ENCODE measurements around the gene TYMP. TPM values are rescaled to one million over a fixed set of nuclear protein-coding genes. Genes with fewer than 3 reads are reported as not detected.

TYMP gene
- total and polyA plus RNA-seq, 3 experiments from 2014 or later, result 17.5 to 93.6 (median 86.1) TPM

DNA sequence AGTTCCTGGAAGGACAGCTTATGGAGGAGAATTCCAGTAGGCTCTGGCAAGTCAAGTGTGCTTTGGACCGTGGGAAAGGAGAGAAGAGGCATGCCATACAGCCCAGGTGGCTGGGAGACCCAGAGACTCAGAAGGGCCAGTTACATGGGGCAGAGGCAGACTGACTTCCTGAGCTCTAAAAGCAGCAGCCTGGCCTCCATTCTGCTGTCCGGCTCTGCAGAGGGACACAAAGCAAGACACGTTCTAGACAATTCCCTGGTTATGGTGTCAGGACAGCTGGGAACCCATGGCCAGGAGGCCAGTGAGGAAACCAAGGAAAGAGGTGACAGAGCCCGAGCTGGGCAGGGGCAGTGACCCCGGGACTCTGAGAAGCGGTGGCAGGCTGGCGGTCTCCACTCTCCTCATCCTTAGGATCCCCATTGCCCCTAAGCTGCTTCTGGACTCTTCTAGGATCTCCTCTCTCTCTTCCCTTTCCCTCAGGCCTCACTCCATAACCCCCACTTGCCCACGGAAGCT is 45.7 kb upstream of the TYMP start:
- Histone ChIP-seq H3K36me3 (ENCODE audit: insufficient read depth, low read length) (peaks cover 5% of the 10 kb centered on the region), H3K4me1 (ENCODE audit: insufficient read depth, low read length) (no peaks in the 10 kb centered on the region), H3K27ac (ENCODE audit: low read depth, low read length) (no peak overlapping the region), H3K9me3 (ENCODE audit: low read length) (no peaks in the 10 kb centered on the region), H3K27me3 (ENCODE audit: insufficient read depth, low read length, poor library complexity, severe bottlenecking) (no peaks in the 10 kb centered on the region), H3K4me3 (ENCODE audit: low read length) (no peak overlapping the region)
- CTCF ChIA-PET, result interaction anchor here (0.9 to 2.4 kb wide), 3 partner anchors 12 to 50 kb away, joined by 4 to 6 read pairs (median 5); partner anchors contain the start of gene SCO2
- Mint-ChIP-seq H3K36me3 (peaks cover 0 to 50% (median 2%) of the 10 kb centered on the region in 3 donors), H3K27me3 (no peaks in the 10 kb centered on the region), H3K4me1 (peaks cover 8 to 18% (median 12%) of the 10 kb centered on the region in 3 donors), H3K9me3 (no peaks in the 10 kb centered on the region), H3K4me3 (no peak overlapping the region), H3K27ac (peak overlapping the region in 1 of 8 donors; percentile 64)
- DNase-seq, result no peak
- POLR2A ChIA-PET, result no interaction called here

DNA sequence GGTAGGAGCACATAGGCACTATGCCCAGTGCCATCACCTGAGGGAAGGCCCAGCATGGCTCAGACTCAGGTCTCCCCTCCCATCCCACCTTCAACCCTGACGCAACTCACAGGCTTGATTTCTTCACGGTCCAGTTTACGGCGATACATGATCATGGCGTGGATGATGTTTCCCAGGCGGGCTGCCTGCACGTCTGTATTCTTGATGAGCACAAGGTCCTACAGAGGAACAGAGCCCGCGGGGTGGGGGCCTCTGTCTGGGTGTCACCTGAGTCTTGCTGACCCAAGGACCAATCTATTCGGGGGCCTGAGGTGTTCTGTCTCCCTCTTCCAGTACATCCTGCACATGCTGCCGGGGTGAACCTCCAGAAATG is 44.6 kb upstream of the TYMP start:
- no peak for DNase-seq
- H3K9me3 Mint-ChIP-seq, result no peaks in the 10 kb centered on the region
- Histone ChIP-seq H3K27ac (ENCODE audit: low read depth, low read length) (no peak overlapping the region), H3K36me3 (ENCODE audit: insufficient read depth, low read length) (peaks cover 6% of the 10 kb centered on the region), H3K27me3 (ENCODE audit: insufficient read depth, low read length, poor library complexity, severe bottlenecking) (no peaks in the 10 kb centered on the region), H3K4me3 (ENCODE audit: low read length) (no peak overlapping the region), H3K4me1 (ENCODE audit: insufficient read depth, low read length) (no peaks in the 10 kb centered on the region), H3K9me3 (ENCODE audit: low read length) (no peaks in the 10 kb centered on the region)
- peak overlapping the region in 1 of 7 donors; percentile 42 for H3K4me3 Mint-ChIP-seq
- ChIA-PET CTCF (no interaction called here), POLR2A (no interaction called here)
- H3K27me3 Mint-ChIP-seq, result no peaks in the 10 kb centered on the region
- H3K27ac Mint-ChIP-seq, result no peak overlapping the region
- H3K4me1 Mint-ChIP-seq, result peaks cover 5 to 13% (median 5%) of the 10 kb centered on the region in 3 donors
- peaks cover 0 to 51% (median 3%) of the 10 kb centered on the region in 3 donors for H3K36me3 Mint-ChIP-seq

GRCh38 chr22:50573491-50574382 is 43.9 kb upstream of the TYMP start:
- peaks cover 0 to 57% (median 3%) of the 10 kb centered on the region in 3 donors for H3K36me3 Mint-ChIP-seq
- POLR2A ChIA-PET, result no interaction called here
- Histone ChIP-seq H3K4me1 (ENCODE audit: insufficient read depth, low read length) (no peaks in the 10 kb centered on the region), H3K27me3 (ENCODE audit: insufficient read depth, low read length, poor library complexity, severe bottlenecking) (no peaks in the 10 kb centered on the region), H3K27ac (ENCODE audit: low read depth, low read length) (no peak overlapping the region), H3K4me3 (ENCODE audit: low read length) (no peak overlapping the region), H3K9me3 (ENCODE audit: low read length) (no peaks in the 10 kb centered on the region), H3K36me3 (ENCODE audit: insufficient read depth, low read length) (peaks cover 8% of the 10 kb centered on the region)
- peaks cover 5 to 13% (median 5%) of the 10 kb centered on the region in 3 donors for H3K4me1 Mint-ChIP-seq
- CTCF ChIA-PET, result no interaction called here
- H3K9me3 Mint-ChIP-seq, result no peaks in the 10 kb centered on the region
- peak overlapping the region in 1 of 7 donors; percentile 42 for H3K4me3 Mint-ChIP-seq
- no peak overlapping the region for H3K27ac Mint-ChIP-seq
- no peaks in the 10 kb centered on the region for H3K27me3 Mint-ChIP-seq
- no peak for DNase-seq

DNA sequence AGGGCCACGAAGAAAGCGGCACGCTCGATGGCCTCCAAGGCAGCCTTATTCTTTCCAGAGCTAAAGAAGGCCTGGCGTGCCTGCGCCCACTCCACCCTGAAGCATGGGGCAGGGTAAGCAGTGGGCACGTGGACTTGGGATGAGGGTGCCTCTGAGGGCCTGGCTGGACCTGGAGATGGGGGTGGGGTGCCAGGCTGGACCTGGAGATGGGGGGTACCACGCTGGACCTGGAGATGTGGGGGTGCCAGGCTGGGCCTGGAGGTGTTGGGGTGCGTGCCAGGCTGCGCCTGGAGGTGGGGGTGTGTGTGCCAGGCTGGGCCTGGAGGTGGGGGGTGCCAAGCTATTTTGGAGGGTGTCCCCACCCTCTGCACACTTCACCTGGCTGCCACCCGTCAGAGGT is 43.2 kb upstream of the TYMP start:
- H3K36me3 ChIP-seq (ENCODE audit: insufficient read depth, low read length), result peaks cover 8% of the 10 kb centered on the region
- H3K4me3 ChIP-seq (ENCODE audit: low read length), result no peak overlapping the region
- H3K4me1 ChIP-seq (ENCODE audit: insufficient read depth, low read length), result no peaks in the 10 kb centered on the region
- no peak for DNase-seq
- Mint-ChIP-seq H3K4me1 (peaks cover 5 to 13% (median 5%) of the 10 kb centered on the region in 3 donors), H3K4me3 (no peak overlapping the region), H3K27me3 (no peaks in the 10 kb centered on the region), H3K36me3 (peaks cover 0 to 59% (median 3%) of the 10 kb centered on the region in 3 donors), H3K27ac (no peak overlapping the region), H3K9me3 (no peaks in the 10 kb centered on the region)
- CTCF ChIA-PET, result interaction anchor here (2.0 kb wide), 1 partner anchor 10 kb away, joined by 12 read pairs; the partner anchor contains the start of gene SYCE3
- no peaks in the 10 kb centered on the region for H3K27me3 ChIP-seq (ENCODE audit: insufficient read depth, low read length, poor library complexity, severe bottlenecking)
- H3K9me3 ChIP-seq (ENCODE audit: low read length), result no peaks in the 10 kb centered on the region
- POLR2A ChIA-PET, result interaction anchor here (0.9 kb wide), 1 partner anchor 17 kb away, joined by 3 read pairs; no protein-coding TSS in a partner anchor
- H3K27ac ChIP-seq (ENCODE audit: low read depth, low read length), result no peak overlapping the region

DNA sequence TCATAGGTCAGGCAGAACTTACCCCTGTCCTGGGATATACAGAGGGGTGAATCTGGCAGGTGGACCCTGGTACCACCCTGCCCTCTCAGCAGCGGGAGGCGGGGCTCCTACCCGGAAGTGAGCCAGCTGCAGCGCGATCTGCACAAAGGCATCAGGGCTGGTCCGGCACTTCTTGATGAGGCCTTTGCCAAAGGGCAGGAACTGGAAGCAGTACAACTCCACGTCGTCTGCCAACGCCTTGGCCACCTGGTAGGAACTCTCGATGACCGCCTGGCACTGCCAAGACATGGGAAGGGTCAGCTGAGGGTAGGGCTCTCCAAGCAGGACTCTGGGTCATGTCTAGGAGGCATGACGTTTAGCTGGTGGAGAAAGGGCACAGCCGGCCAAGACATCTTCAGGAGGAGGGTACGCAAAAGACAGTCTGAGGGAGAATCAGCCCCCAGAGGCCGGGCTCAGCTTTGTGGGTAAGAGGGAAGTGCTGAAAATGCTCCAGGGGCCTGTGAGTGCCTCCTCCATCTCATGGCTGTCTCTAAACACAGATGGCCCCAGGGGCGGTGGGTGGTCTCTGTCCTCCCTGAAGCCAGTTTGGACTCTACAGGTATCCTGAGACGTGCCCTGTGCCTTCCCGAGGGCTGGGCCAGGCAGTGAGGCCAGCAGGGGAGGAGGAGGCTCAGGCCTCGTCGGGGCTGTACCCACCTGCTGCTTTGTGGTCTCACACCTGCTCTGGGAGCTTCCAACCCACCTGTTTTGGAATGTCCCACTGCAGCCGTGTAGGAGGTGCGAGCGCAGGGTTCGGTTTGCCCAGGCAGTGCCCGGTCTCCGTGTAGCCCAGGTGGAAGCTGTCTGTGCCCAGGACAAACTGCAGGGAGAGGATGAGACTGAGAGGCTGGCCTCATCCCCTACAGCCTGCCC is 41.7 kb upstream of the TYMP start:
- peaks cover 8% of the 10 kb centered on the region for H3K36me3 ChIP-seq (ENCODE audit: insufficient read depth, low read length)
- H3K4me3 ChIP-seq (ENCODE audit: low read length), result no peak overlapping the region
- Mint-ChIP-seq H3K4me1 (peaks cover 0 to 3% (median 0%) of the 10 kb centered on the region in 3 donors), H3K4me3 (no peak overlapping the region), H3K9me3 (no peaks in the 10 kb centered on the region), H3K27me3 (peaks cover 0 to 1% of the 10 kb centered on the region in 2 donors), H3K36me3 (peaks cover 0 to 58% (median 3%) of the 10 kb centered on the region in 3 donors), H3K27ac (peak overlapping the region in 1 of 8 donors; percentile 65)
- H3K27ac ChIP-seq (ENCODE audit: low read depth, low read length), result no peak overlapping the region
- CTCF ChIA-PET, result interaction anchor here (0.9 to 2.0 kb wide), 2 partner anchors 8 to 50 kb away, joined by 3 to 12 read pairs; partner anchors contain the start of gene SYCE3
- POLR2A ChIA-PET, result no interaction called here
- H3K4me1 ChIP-seq (ENCODE audit: insufficient read depth, low read length), result no peaks in the 10 kb centered on the region
- no peak for DNase-seq
- H3K9me3 ChIP-seq (ENCODE audit: low read length), result no peaks in the 10 kb centered on the region
- H3K27me3 ChIP-seq (ENCODE audit: insufficient read depth, low read length, poor library complexity, severe bottlenecking), result no peaks in the 10 kb centered on the region

GRCh38 chr22:50570861-50571260 is 41.0 kb upstream of the TYMP start:
- Histone ChIP-seq H3K4me3 (ENCODE audit: low read length) (no peak overlapping the region), H3K27ac (ENCODE audit: low read depth, low read length) (no peak overlapping the region), H3K27me3 (ENCODE audit: insufficient read depth, low read length, poor library complexity, severe bottlenecking) (no peaks in the 10 kb centered on the region), H3K36me3 (ENCODE audit: insufficient read depth, low read length) (peaks cover 8% of the 10 kb centered on the region), H3K4me1 (ENCODE audit: insufficient read depth, low read length) (no peaks in the 10 kb centered on the region), H3K9me3 (ENCODE audit: low read length) (no peaks in the 10 kb centered on the region)
- Mint-ChIP-seq H3K36me3 (peaks cover 0 to 56% (median 3%) of the 10 kb centered on the region in 3 donors), H3K4me1 (no peaks in the 10 kb centered on the region), H3K9me3 (no peaks in the 10 kb centered on the region), H3K27ac (no peak overlapping the region), H3K4me3 (no peak overlapping the region), H3K27me3 (peaks cover 0 to 4% of the 10 kb centered on the region in 2 donors)
- no peak for DNase-seq
- CTCF ChIA-PET, result interaction anchor here (2.0 kb wide), 1 partner anchor 8 kb away, joined by 12 read pairs; the partner anchor contains the start of gene SYCE3
- POLR2A ChIA-PET, result no interaction called here

DNA sequence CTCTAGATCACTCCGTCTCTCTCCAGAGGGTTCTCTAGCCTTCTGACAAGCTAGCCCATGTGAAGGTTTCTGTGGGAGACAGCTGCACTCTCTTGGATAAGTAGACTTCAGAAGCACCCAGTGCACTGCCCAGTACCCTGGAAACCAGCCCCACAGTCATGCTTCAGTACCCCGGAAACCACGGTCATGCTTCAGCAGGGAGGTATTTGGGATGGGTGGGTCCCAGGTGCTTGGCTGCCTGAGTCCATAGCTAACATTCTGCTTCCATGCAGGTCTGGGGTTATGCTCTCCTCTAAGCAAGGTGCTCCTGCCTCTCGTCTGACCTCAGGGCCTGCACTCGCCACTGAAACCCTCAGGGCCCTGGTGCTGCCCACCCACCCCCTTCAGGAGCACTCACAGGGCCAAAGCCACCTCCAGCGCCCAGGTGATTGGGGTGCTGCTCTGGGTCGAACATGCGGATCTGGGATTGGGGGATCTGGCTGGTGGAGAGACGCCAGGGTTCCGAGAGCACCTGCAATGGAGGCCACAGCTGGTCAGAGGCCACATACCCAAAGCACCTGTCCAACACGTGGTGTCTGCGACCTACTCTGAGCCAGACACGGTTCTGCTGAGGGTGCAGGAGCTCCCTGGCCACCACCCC is 40.2 kb upstream of the TYMP start:
- Histone ChIP-seq H3K36me3 (ENCODE audit: insufficient read depth, low read length) (peaks cover 8% of the 10 kb centered on the region), H3K4me3 (ENCODE audit: low read length) (no peak overlapping the region), H3K9me3 (ENCODE audit: low read length) (no peaks in the 10 kb centered on the region), H3K27ac (ENCODE audit: low read depth, low read length) (no peak overlapping the region), H3K4me1 (ENCODE audit: insufficient read depth, low read length) (no peaks in the 10 kb centered on the region), H3K27me3 (ENCODE audit: insufficient read depth, low read length, poor library complexity, severe bottlenecking) (no peaks in the 10 kb centered on the region)
- H3K36me3 Mint-ChIP-seq, result peaks cover 0 to 50% (median 3%) of the 10 kb centered on the region in 3 donors
- H3K27ac Mint-ChIP-seq, result no peak overlapping the region
- H3K9me3 Mint-ChIP-seq, result no peaks in the 10 kb centered on the region
- H3K27me3 Mint-ChIP-seq, result peaks cover 0 to 4% of the 10 kb centered on the region in 2 donors
- peak in 1 of 5 donors; percentile 12 for DNase-seq
- H3K4me1 Mint-ChIP-seq, result no peaks in the 10 kb centered on the region
- ChIA-PET CTCF (interaction anchor here (1.3 kb wide), 1 partner anchor 8 kb away, joined by 3 read pairs; the partner anchor contains the start of gene CPT1B), POLR2A (no interaction called here)
- no peak overlapping the region for H3K4me3 Mint-ChIP-seq
